Hematopoietic multipotent progenitor cell treated with erythropoietin and hydrocortisone succinate and interleukin-3 and kit ligand, for 17 days (in vitro differentiated cells): ENCODE measurements around the gene SNX2.
"Not testable (repeated sequence)": the region's sequence is repeated elsewhere in the genome, so short reads cannot be mapped to it uniquely, and the experiment has no call there.

Source experiments
- DNase-seq: peaks from one replicate; pipeline ENCODE4 v3.0.0-alpha.2; 2015; ENCODE audit warnings: low spot score

Gene SNX2

GRCh38 chr5:122844136-122844909, 69.4 kb downstream of the SNX2 start:
- no peak for DNase-seq

- no peak for DNase-seq
Observed at GRCh38 chr5:122844910-122845228, 70.0 kb downstream of the SNX2 start.

- DNase-seq: peak; percentile 80
Observed at GRCh38 chr5:122845229-122846050, 70.6 kb downstream of the SNX2 start, which contains the start of gene SNX24. SNX24 (plus strand) TSS chr5:122845613; CDS start chr5:122845634, 21 bp downstream.

- no peak for DNase-seq
Observed at GRCh38 chr5:122846051-122846550, 71.2 kb downstream of the SNX2 start.

GRCh38 chr5:122847687-122848081, 72.8 kb downstream of the SNX2 start:
- DNase-seq: no peak

- DNase-seq: no peak
Observed at GRCh38 chr5:122849771-122850170, 74.9 kb downstream of the SNX2 start.

- not testable (repeated sequence) for DNase-seq
Observed at GRCh38 chr5:122857538-122857937, 82.7 kb downstream of the SNX2 start.

GRCh38 chr5:122858451-122858850, 83.6 kb downstream of the SNX2 start:
- DNase-seq: no peak

- DNase-seq: no peak
Observed at GRCh38 chr5:122863240-122863639, 88.4 kb downstream of the SNX2 start.

- DNase-seq: no peak
Observed at GRCh38 chr5:122863721-122864120, 88.8 kb downstream of the SNX2 start.

GRCh38 chr5:122864400-122864799, 89.5 kb downstream of the SNX2 start:
- DNase-seq: no peak

- DNase-seq: no peak
Observed at GRCh38 chr5:122864842-122865241, 90.0 kb downstream of the SNX2 start.

- DNase-seq: no peak
Observed at GRCh38 chr5:122870219-122870856, 95.5 kb downstream of the SNX2 start.

- DNase-seq: no peak
Observed at GRCh38 chr5:122871661-122872060, 96.8 kb downstream of the SNX2 start.

GRCh38 chr5:122874179-122874875, 99.4 kb downstream of the SNX2 start:
- DNase-seq: no peak

GRCh38 chr5:122877518-122877917, 102.6 kb downstream of the SNX2 start:
- no peak for DNase-seq

GRCh38 chr5:122879076-122879475, 104.2 kb downstream of the SNX2 start:
- DNase-seq: no peak
